Astrocyte of the cerebellum (primary cell): ENCODE data around the gene FILIP1L.
"Not testable (repeated sequence)": the region's sequence is repeated elsewhere in the genome, so short reads cannot be mapped to it uniquely, and the experiment has no call there.

Experiments
- DNase-seq: peaks from one replicate; pipeline ENCODE4 v3.0.0-alpha.2; 2011; ENCODE audit warnings: low read depth
- H3K4me3 ChIP-seq: 2 replicates; pipeline ENCODE4 v1.5.1; 2011; ENCODE audit warnings: mild to moderate bottlenecking, low read depth, low read length, moderate library complexity
- CTCF ChIP-seq: IDR thresholded peaks from 2 replicates; pipeline ENCODE4 v1.5.1; 2012; ENCODE audit warnings: low read length, low read depth, moderate library complexity, mild to moderate bottlenecking; ENCODE audit errors: missing control alignments
- in situ Hi-C: cut with HindIII; loops from 2 replicates; pipeline ENCODE4 v1.10.0; 2017; ENCODE audit warnings: low sequenced_read_pairs

FILIP1L gene

GRCh38 chr3:99848433-99848832 lies 265.9 kb downstream of the FILIP1L start:
- no peak for TF ChIP-seq CTCF
- in situ Hi-C loops: no loop called here
- no peak overlapping the region for H3K4me3 ChIP-seq
- DNase-seq: no peak

GRCh38 chr3:99846477-99847160 lies 267.7 kb downstream of the FILIP1L start:
- no peak overlapping the region for H3K4me3 ChIP-seq
- in situ Hi-C loops: no loop called here
- TF ChIP-seq CTCF: no peak
- no peak for DNase-seq

- no peak overlapping the region for H3K4me3 ChIP-seq
- in situ Hi-C loops: no loop called here
- no peak for DNase-seq
- TF ChIP-seq CTCF: no peak
These were observed 268.3 kb downstream of the FILIP1L start for GRCh38 chr3:99845999-99846398.

- DNase-seq: no peak
- TF ChIP-seq CTCF: no peak
- in situ Hi-C loops: no loop called here
- no peak overlapping the region for H3K4me3 ChIP-seq
These were observed 269.0 kb downstream of the FILIP1L start for GRCh38 chr3:99845331-99845730.

GRCh38 chr3:99843590-99844258 lies 270.6 kb downstream of the FILIP1L start:
- H3K4me3 ChIP-seq: no peak overlapping the region
- TF ChIP-seq CTCF: no peak
- in situ Hi-C loops: no loop called here
- DNase-seq: no peak

GRCh38 chr3:99842826-99843589 lies 271.3 kb downstream of the FILIP1L start:
- in situ Hi-C loops: no loop called here
- no peak overlapping the region for H3K4me3 ChIP-seq
- peak; percentile 53 for DNase-seq
- peak; percentile 54 for TF ChIP-seq CTCF

- H3K4me3 ChIP-seq, DNase-seq, in situ Hi-C loops: not testable (repeated sequence)
These were observed 272.4 kb downstream of the FILIP1L start for GRCh38 chr3:99841949-99842348.
